HCT116 (cell line): ENCODE measurements around the gene DAPL1. TPM values are rescaled to one million over a fixed set of nuclear protein-coding genes. Genes with fewer than 3 reads are reported as not detected.

Source experiments
- ATAC-seq: fragments of 200-7000 bp; cut with Tn5 transposase; 2 replicates; pipeline ENCODE4 v1.9.1; 2020; ENCODE audit warnings: mild to moderate bottlenecking, moderate library complexity
- BruUV-seq: library from RNA; stranded (reverse); fragments of 400-500 nt; replicated peaks from 2 replicates; lab custom pipeline; 2021; lab: Mats Ljungman, UMichigan
- CTCF ChIA-PET: fragments of 300-600 bp; sonication (Branson Sonifier 250); formaldehyde crosslinking; loops from one replicate; lab custom pipeline; 2021; ENCODE audit warnings: antibody characterized with exemption; lab: Charles Lee
- POLR2A ChIA-PET: fragments of 300-600, 350-600 bp; sonication (Branson Sonifier 250); formaldehyde crosslinking; loops from one replicate; lab custom pipeline; 2021; ENCODE audit warnings: antibody characterized with exemption; lab: Charles Lee
- RAD21 ChIA-PET, 2 experiments: fragments of 300-600 bp; sonication (Branson Sonifier 250); formaldehyde crosslinking; loops; one replicate each; lab custom pipeline; 2023; ENCODE audit warnings: low total read pairs in 2 of 2; ENCODE audit not compliant: uncharacterized antibody in 2 of 2, unreplicated experiment in 2 of 2, low non-redundant PET in 1 of 2; lab: Charles Lee
- DNase-seq: peaks from one replicate; pipeline ENCODE4 v3.0.0-alpha.2; 2010; ENCODE audit warnings: low read depth, low spot score
- H2AFZ ChIP-seq: fragments of 200-600 bp; shearing (Covaris generic), sonication (generic); 2 replicates; pipeline ENCODE4 v1.6.1; 2017; ENCODE audit warnings: low read depth, mixed run types, mixed read lengths, antibody characterized with exemption, low read length; ENCODE audit not compliant: poor library complexity, severe bottlenecking
- H3K27ac ChIP-seq: 2 replicates; pipeline ENCODE4 v1.5.1; 2012; ENCODE audit warnings: low read depth, low read length
- H3K27me3 ChIP-seq: fragments of 200-600 bp; sonication (generic); 2 replicates; pipeline ENCODE4 v1.6.1; 2016; ENCODE audit warnings: mixed run types, low read length, mixed read lengths; ENCODE audit not compliant: insufficient read depth
- H3K36me3 ChIP-seq, 2 experiments: fragments of 200-500 bp in 1 of 2; fragments of 200-600 bp in 1 of 2; sonication (Bioruptor generic) in 1 of 2; sonication (generic) in 1 of 2; 2 replicates each; pipeline versions ENCODE4 v1.5.1 to v1.6.1; 2014 to 2016; ENCODE audit warnings: low read length in 2 of 2, inconsistent platforms in 1 of 2, mixed read lengths in 1 of 2, mixed run types in 1 of 2; ENCODE audit not compliant: insufficient read depth in 2 of 2, control insufficient read depth in 1 of 2
- H3K4me1 ChIP-seq, 2 experiments: fragments of 200-600 bp in 1 of 2; sonication (generic) in 1 of 2; 2 replicates each; pipeline versions ENCODE4 v1.5.1 to v1.6.1; 2012 to 2017; ENCODE audit warnings: low read length in 2 of 2, inconsistent platforms in 1 of 2, mild to moderate bottlenecking in 1 of 2, mixed read lengths in 1 of 2, mixed run types in 1 of 2, moderate library complexity in 1 of 2; ENCODE audit not compliant: insufficient read depth in 2 of 2, control insufficient read depth in 1 of 2
- H3K4me2 ChIP-seq: fragments of 200-600 bp; sonication (generic); 2 replicates; pipeline ENCODE4 v1.6.1; 2017; ENCODE audit warnings: mixed run types, low read length, mixed read lengths
- H3K4me3 ChIP-seq, 2 experiments: fragments of 200-600 bp in 1 of 2; sonication (generic) in 1 of 2; replicated peaks in 1 of 2; 2 replicates each; pipeline ENCODE4 v1.5.1; 2011 to 2016; ENCODE audit warnings: low read length in 2 of 2, control low read depth in 1 of 2, low read depth in 1 of 2, mild to moderate bottlenecking in 1 of 2, mixed read lengths in 1 of 2, mixed run types in 1 of 2
- H3K79me2 ChIP-seq: fragments of 200-600 bp; sonication (generic); 2 replicates; pipeline ENCODE4 v1.6.1; 2017; ENCODE audit warnings: mild to moderate bottlenecking, mixed run types, low read length, moderate library complexity, mixed read lengths; ENCODE audit not compliant: insufficient read depth
- H3K9ac ChIP-seq: fragments of 200-600 bp; sonication (generic); 2 replicates; pipeline ENCODE4 v1.6.1; 2016; ENCODE audit warnings: low read length, mixed read lengths
- H3K9me2 ChIP-seq: fragments of 200-600 bp; sonication (generic), shearing (Covaris generic); 2 replicates; pipeline ENCODE4 v1.6.1; 2017; ENCODE audit warnings: mixed run types, mild to moderate bottlenecking, moderate library complexity; ENCODE audit not compliant: insufficient read depth
- H3K9me3 ChIP-seq, 2 experiments: fragments of 200-500 bp in 1 of 2; fragments of 200-600 bp in 1 of 2; sonication (Bioruptor generic) in 1 of 2; sonication (generic) in 1 of 2; 2 replicates each; pipeline ENCODE4 v1.6.1; 2014 to 2017; ENCODE audit warnings: low read length in 2 of 2, mixed read lengths in 2 of 2, inconsistent platforms in 1 of 2, low read depth in 1 of 2, mild to moderate bottlenecking in 1 of 2, mixed run types in 1 of 2, moderate library complexity in 1 of 2; ENCODE audit not compliant: control insufficient read depth in 1 of 2, insufficient read depth in 1 of 2
- H4K20me1 ChIP-seq: fragments of 200-600 bp; sonication (generic), shearing (Covaris generic); 2 replicates; pipeline ENCODE4 v1.6.1; 2017; ENCODE audit warnings: mixed run types, mild to moderate bottlenecking, moderate library complexity; ENCODE audit not compliant: insufficient read depth
- ATF3 ChIP-seq: IDR thresholded peaks from 2 replicates; pipeline ENCODE4 v1.6.1; 2012
- CBX3 ChIP-seq: IDR thresholded peaks from 2 replicates; pipeline ENCODE4 v1.6.1; 2012; ENCODE audit warnings: low read depth
- CEBPB ChIP-seq: IDR thresholded peaks from 2 replicates; pipeline ENCODE4 v1.6.1; 2012; ENCODE audit warnings: low read depth
- EGR1 ChIP-seq: IDR thresholded peaks from 2 replicates; pipeline ENCODE4 v1.6.1; 2012; ENCODE audit warnings: low read depth
- ELF1 ChIP-seq: IDR thresholded peaks from 2 replicates; pipeline ENCODE4 v1.6.1; 2012; ENCODE audit warnings: low read depth, borderline replicate concordance
- MAX ChIP-seq: IDR thresholded peaks from 2 replicates; pipeline ENCODE4 v1.6.1; 2012
- POLR2A ChIP-seq: IDR thresholded peaks from 2 replicates; pipeline ENCODE4 v1.7.0; 2011; ENCODE audit warnings: borderline replicate concordance; ENCODE audit not compliant: insufficient read depth, insufficient read length; ENCODE audit errors: extremely low read depth
- SRF ChIP-seq: IDR thresholded peaks from 2 replicates; pipeline ENCODE4 v1.6.1; 2012; ENCODE audit warnings: low read depth
- YY1 ChIP-seq: IDR thresholded peaks from 2 replicates; pipeline ENCODE4 v1.6.1; 2011; ENCODE audit warnings: low read length, low read depth, moderate library complexity, mild to moderate bottlenecking; ENCODE audit not compliant: insufficient replicate concordance; ENCODE audit errors: extremely low read depth
- ZBTB33 ChIP-seq: IDR thresholded peaks from 2 replicates; pipeline ENCODE4 v1.6.1; 2011; ENCODE audit warnings: mild to moderate bottlenecking, low read length, moderate library complexity; ENCODE audit not compliant: insufficient replicate concordance; ENCODE audit errors: extremely low read depth
- intact Hi-C: fragments of 100-400 bp; cut with micrococcal nuclease; formaldehyde crosslinking; loops from 2 replicates; pipeline ENCODE4 v1.10.0; 2022
- total RNA-seq: library from RNA; stranded (reverse); gene quantifications from one replicate; pipeline ENCODE4 v1.2.1, GENCODE V29; 2021; ENCODE audit not compliant: unreplicated experiment

The DAPL1 gene
- total RNA-seq, 1 experiment from 2014 or later = not detected

GRCh38 chr2:158786897-158787296, 8.2 kb upstream of the DAPL1 start:
- H3K4me1 ChIP-seq = no peaks in the 10 kb centered on the region
- no peaks in the 10 kb centered on the region for H3K9me3 ChIP-seq
- RAD21 ChIA-PET = no interaction called here
- no peaks in the 10 kb centered on the region for H3K36me3 ChIP-seq
- no peak for DNase-seq
- no peaks in the 10 kb centered on the region for H3K9me2 ChIP-seq
- H3K79me2 ChIP-seq = no peaks in the 10 kb centered on the region
- H3K9ac ChIP-seq = no peak overlapping the region
- H3K4me2 ChIP-seq = no peak overlapping the region
- no peak overlapping the region for H3K4me3 ChIP-seq
- intact Hi-C loops = no loop called here
- no peak overlapping the region for H2AFZ ChIP-seq
- H3K27ac ChIP-seq = no peak overlapping the region
- POLR2A ChIA-PET = no interaction called here
- H4K20me1 ChIP-seq = no peaks in the 10 kb centered on the region
- no peak for TF ChIP-seq POLR2A
- no peak for TF ChIP-seq EGR1
- no peak for TF ChIP-seq YY1
- TF ChIP-seq CEBPB = no peak
- no peak for TF ChIP-seq ZBTB33
- no peak for TF ChIP-seq CBX3
- H3K27me3 ChIP-seq = no peaks in the 10 kb centered on the region
- no peak for ATAC-seq
- CTCF ChIA-PET = no interaction called here
- no TSS peak for BruUV-seq

GRCh38 chr2:158788951-158789350, 6.2 kb upstream of the DAPL1 start:
- CTCF ChIA-PET = no interaction called here
- no peaks in the 10 kb centered on the region for H3K27me3 ChIP-seq
- intact Hi-C loops = no loop called here
- no peaks in the 10 kb centered on the region for H4K20me1 ChIP-seq
- H3K27ac ChIP-seq = no peak overlapping the region
- H3K79me2 ChIP-seq = no peaks in the 10 kb centered on the region
- H3K9me3 ChIP-seq = no peaks in the 10 kb centered on the region
- no peak for TF ChIP-seq MAX
- TF ChIP-seq CEBPB = no peak
- no peak for TF ChIP-seq SRF
- TF ChIP-seq ATF3 = no peak
- no peak for TF ChIP-seq ELF1
- ATAC-seq (no peak), DNase-seq (no peak)
- no peak overlapping the region for H3K9ac ChIP-seq
- H2AFZ ChIP-seq = no peak overlapping the region
- RAD21 ChIA-PET = no interaction called here
- H3K4me3 ChIP-seq = no peak overlapping the region
- no peaks in the 10 kb centered on the region for H3K9me2 ChIP-seq
- no peak overlapping the region for H3K4me2 ChIP-seq
- H3K36me3 ChIP-seq = no peaks in the 10 kb centered on the region
- no peaks in the 10 kb centered on the region for H3K4me1 ChIP-seq
- no TSS peak for BruUV-seq
- POLR2A ChIA-PET = no interaction called here
